ENCODE data around the gene LAMA5.

Gene LAMA5

DNA sequence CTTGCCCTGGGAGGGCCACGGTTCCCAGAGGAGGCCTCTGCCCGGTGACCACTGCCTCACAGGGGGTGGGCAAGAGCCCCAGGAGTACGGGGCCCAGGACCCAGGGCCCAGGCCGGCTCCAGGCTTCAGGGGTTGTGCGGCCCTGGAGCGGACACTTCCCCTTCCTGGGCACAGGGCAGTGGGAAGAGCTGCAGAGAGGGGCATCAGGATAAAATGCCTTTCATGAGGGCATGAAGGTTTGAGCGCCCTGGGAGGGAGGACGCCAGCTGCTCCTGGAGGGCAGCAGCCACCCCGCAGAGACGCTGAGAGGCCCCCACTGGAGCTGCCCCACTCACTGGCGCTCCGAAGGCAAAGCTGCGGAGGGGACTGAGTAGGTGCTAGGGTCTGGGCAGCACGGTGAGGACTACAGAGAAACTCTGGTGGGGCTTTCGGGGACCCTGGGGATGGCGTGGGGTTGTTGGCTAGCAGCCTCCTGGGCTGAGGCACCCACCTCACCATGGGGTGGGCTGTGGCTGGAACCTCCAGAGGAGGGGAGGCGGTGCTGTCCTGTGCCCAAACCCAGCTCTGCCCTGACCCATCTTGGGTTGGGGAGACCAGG lies 10.4 kb downstream of the LAMA5 start:
- no peak for DNase-seq

DNA sequence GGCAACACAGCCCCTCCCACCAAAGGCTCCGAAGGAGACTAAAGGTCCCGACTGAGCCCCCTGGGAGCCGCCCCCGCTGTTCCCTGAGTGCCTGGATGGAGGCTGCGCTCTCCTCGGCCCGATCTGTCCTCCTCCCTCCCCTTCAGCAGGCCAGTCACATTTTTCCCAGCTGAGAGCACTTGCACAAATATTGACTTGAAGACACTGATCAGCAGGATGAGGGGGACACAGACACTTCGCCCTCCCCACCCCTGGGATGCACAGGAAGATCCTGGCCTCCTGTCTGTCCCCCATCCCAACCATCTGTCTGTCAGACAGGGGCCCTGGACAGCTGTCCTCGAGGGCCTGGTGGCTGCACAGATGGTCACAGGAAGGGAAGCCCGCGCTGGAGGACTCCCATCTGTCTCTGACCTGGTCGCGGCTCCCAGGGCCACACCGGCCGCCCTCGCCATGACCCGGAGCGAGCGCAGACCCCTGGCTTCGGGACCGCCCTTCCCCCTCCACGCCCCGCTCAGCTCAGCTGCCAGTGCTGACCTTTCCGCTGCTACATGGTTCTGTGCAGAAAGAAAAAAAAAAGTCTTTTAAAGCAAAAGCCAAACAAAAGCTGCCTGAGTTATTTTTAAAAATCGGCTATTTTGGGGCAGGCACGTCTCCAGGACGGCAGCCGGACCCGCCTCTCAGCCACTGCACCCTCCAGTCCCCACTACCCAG lies 11.1 kb downstream of the LAMA5 start:
- DNase-seq: no peak

DNA sequence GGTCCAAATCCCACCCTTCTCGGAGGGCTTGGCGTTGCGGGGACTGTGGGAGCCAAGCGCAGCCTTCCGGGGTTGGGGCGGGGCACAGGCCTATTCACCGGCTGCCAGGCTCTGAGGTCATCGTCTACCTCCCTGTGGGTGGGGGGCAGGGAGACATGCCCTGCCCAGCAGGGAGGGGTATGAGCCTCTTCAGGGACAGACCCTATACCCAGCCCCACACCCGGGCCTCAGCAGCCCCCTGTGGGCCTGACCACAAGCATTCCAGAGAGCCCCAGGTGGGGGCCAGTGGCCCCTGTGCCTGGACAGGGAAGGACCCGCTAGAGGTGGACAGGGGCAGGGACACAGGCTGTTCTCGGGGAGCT lies 11.6 kb downstream of the LAMA5 start:
- DNase-seq: no peak

DNA sequence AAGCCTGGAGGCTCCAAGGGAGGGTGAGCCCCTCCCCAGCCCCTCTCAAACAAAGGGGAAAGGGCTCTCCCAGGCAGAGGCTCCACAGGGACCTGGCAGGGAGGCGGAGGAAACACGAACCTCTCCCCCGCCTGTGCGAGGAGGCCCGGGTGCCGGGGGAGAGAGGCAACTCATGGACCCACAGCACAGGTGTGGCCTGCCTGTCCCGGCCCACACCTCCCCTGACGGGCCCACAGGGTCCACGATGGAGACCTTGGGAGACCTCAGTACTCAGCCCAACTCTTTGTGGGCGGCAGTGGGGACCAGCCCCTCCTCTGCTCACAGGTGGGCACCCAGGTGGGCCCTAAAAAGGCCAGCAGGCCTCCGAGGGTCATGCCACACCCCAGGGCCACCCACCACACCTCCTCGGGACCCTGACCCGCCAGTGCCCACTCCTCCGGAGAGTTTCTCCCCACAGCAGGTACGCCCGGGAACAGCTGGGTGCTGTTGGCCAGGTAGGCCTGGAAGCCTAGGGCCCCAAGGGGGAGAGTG lies 12.2 kb downstream of the LAMA5 start:
- no peak for DNase-seq

DNA sequence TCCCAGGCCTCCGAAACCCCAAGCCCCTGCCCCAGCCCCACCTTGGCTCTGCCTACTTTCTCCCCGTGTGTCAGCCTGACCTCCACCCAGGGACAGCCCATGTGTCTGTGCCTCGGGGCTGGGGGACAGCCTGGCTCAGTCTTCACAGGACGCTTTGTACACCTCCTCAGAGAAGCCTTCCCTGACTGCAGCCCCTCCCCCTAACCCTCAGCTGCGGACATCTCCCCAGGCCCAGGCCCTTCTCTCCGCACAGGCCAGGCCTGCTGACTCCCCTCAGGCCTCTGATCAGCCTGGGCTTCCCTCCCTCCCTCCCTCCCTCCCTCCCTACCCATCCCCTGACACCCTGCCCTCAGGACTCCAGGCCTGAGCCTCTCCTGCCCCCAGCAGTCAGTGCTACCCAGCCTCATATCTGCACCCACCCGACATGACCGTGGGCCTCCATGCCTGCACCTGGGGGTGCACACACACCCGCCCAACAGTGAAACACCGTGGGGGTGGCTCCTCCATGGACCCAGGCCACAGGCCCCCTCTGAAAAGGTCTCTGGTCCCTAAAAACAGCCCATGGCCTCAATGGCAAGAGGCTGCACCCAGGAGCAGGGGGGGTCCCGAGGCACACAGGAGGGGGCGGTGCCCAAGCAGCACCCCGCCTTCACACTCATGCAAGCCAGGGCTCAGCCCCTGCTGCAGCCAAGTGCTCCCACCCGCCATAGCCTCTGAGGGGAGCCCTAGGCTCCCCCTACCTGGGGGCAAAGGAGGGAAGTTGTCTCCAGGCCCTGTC lies 12.9 kb downstream of the LAMA5 start:
- DNase-seq: no peak

DNA sequence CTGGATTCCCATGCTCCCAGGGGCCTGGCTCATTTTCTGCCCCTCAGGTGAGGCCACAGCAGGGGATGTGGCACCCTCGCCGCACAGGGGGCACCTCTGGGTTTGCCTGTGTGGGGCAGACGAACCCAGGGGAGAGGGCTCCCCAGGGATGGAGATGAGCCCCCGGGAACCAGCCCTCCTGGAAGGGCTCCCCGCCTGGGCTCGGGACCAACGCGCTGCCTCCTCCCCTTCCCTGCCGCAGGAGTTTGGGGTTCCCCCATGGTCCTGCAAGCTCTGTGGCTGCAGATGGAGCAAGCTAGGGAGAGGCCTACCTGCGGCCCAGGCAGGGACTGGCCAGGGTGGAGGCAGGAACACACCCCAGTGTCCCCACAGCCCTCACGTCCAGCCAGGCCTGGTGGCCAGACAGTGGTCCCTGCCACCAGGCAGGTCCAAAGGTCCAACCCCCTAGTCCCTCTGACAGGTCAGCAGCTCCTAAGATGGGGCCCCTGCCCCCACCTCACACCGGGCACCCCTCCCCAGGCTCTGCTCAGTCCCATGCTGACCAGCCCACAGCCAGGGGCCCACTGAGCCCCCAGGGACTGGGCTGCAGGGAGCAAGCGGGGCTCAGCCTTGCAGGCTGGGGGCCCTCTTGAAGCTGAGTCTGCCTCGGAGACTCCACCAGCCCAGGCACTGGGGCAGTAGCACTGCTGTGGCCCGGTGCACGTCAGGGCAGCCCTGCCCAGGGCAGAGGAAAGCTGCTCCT lies 13.7 kb downstream of the LAMA5 start:
- DNase-seq: no peak

DNA sequence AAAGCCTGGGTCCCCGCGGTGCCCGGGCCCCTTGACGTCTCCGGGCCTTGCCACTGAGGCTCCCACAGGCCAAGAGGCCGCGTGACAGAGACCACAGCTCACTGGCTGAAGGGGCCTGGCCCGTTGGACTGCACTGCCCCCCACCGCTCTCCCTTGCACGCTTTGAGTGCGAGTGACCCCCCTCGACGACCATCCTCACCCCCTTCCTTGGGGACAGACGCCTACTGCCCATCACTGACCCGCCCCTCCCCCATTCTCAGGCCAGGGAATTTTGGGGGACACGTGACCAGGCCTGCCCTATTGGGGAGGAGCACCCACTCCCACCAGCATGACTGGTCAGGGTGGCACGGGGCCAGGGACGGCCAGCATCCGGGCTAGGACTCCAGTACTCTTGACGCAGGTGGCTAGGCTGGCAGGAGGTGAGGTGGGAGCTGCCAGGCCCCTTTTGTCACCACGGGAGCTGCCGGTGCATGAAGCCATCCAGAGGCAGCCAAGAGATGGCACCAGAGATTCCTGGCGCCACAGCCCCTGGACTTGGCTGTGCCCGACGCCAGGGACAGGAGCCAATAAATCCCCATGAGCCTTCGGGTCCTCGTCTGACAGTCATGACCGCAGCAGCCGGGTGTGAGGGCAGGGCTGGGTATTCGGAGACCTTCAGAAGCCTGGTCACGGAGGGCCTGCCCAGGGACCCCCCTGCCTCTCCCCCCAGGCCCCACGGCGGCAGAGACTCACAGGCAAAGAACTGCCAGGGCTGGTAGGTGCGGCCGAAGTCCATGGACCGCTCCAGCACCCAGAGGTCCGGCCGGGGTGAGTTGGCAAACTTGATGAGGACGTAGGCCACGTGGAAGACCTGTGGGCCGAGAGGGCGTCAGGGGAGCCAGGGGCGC lies 14.5 kb downstream of the LAMA5 start:
- DNase-seq: no peak

DNA sequence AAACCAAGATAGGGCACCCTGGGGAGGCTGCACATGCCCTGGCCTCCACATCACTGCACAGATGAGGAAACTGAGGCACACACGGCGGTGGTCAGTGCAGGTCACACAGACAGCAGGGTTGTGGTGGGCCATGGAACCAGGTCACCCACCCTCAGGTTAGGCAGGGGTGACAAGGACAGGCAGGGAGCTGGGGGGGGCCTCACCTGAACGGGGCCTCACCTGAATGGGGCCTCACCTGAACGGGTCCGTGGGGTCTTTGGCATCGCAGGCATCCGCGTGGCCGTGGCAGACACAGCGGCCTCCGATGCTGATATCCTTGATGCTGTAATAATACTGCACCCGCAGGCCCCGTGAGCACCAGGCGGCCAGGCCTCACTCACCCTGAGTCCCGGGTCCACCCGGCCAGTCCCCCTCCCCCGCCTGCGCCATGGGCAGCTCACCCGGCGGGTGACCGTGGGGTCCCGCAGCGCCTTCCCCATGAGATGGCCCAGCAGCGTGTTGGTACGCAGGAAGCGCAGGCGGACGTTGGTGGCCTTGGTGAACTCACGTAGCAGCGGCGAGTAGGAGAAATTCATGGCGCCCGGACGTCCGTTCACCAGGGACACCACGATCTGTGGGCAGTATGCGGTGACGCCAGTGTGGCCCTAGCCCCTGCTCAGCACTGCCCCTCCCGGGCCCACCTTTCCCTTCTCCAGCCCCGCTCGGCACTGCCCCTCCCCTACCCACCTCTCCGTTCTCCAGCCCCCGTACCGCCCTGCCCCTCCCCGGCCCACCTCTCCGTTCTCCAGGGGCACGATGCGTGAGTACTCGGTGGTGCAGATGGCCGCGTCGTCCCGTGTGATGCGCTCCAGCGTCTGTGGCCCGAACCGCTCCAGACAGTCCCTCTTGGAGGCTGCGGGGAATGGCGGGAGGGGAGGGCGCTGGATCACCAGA lies 15.4 kb downstream of the LAMA5 start:
- DNase-seq: no peak

DNA sequence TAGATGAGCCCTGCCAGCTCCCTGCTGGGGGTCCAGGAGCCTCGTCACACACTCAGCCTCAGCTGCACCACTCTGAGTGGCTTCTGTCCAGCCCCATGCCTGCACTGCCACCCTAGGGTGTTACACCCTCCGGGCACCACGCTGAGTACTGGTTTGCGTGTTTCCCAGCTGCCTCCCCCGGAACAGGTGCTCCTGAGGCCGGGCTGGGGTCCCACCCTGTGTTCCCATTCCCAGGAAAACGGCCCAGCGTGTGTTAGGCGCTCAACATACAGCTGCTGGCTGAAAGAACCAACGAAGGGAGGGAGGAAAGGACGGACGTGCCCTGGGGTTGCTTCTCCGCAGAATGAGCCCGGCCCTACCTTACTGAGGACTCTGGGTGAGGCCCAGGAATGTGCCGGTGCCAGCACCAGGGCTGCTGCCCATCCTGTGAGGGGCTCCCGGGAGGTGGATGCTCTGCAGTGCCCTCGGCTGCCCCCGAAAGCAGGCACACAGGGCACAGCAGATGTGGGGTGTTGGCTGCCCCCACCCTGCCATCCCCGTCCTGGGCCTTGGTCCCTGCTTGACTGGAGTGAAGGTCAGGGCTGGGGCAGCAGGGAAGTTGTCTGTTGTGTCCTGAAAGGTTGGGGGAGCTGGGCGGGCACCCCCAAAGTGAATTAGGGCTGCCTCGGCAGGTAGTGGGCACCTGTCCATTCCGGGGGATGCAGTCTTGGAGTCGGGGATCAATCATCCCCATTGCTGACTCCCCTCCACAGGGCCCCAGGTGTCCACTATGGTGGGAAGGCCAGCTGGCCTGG lies 16.3 kb downstream of the LAMA5 start:
- no peak for DNase-seq

DNA sequence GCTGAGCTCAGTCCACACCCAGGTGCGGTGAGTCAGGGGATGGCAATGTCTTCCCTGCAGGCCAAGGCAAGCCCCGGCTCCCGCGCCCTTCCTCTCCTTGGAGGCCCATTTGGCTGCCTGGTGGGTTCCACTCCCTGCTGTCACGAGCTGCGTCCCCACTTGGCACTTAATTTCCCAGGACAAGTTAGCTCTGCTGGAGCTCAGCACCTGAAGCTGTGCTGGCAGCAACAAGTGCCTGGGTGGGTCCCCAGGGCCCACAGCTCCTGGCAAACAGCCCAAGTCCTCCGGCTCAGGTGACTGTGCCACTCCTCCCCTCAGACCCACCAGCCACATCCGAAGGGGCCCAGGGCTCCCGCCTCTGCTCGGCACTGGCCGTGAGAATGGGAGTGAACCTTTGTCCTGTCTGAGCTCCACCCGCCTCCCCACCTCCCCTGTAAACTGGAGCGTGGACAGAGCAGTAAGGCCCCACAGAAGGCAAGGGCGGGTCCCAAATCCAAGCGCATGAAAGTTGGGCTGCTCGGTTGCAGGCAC lies 16.9 kb downstream of the LAMA5 start:
- no peak for DNase-seq

DNA sequence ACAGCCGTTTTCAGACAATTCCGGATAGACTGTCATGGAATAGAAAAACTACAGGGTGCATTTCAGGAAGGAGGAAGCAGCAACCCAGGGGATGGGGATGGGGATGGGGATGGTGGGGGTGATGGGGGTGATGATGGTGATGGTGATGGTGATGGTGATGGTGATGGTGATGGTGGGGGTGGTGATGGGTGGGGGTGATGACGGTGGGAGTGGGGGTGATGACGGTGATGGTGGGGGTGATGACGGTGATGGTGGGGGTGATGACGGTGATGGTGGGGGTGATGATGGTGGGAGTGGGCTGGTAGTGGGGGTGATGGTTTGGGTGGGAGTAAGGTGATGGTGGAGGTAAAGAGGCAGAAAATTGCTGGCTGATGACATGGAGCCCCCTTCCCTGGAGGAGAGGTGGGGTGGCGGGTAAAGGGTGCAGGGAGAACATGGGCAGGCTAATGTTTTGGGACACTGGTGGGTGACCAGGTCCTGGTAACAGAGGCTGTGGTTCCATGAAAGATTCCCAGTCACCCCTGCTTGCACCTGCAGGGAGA lies 17.5 kb downstream of the LAMA5 start:
- no peak for DNase-seq

DNA sequence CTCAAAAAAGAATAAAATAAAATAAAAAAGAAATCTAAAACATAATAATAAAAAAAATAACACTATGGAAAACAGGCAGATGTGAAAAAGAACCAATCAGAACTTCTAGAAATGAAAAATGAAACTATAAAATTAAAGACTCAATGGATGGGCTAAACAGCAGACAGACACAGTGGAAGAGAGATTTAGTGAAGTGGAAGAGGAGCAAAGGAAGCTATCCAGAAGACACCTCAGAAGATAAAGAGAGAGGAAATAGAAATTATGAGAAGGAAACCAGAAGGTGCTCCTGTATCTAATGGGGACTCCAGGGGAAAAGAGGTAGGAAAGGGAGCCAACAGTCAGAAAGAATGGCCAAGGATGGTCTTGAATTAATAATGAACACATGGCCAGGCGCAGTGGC lies 18.5 kb downstream of the LAMA5 start:
- DNase-seq: no peak

DNA sequence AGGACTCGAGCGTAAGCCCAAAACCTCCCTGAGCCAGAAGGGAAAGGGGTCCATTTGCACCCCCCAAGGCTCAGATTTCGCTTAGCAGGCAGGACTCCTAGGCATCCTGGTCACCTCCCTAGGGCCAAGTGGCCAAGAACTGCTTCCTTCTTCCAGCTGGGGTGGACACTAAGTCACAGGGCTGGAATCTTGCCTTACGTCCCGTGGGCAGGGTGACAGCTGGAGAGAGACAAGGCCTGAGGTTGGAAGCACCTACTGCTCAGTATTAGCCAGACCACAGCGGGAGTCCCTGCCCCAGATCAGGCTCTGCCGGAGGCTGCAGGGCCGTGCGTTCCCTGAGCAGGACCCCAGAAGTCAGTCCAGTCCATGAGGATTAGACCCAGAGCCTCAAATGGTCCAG lies 19.7 kb downstream of the LAMA5 start:
- no peak for DNase-seq

DNA sequence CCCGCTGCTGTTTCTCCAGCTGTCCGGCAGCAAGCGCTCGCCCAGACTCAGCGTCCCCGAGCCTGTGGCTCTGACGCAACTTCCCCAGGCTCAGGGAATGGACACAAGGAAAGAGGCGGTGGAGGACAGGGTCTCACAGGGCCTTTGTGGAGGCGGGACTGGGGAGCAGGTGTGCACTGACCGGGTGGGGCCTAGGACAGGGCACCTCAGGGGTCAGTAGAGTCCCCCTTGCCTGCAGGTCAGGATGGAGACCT lies 20.0 kb downstream of the LAMA5 start:
- no peak for DNase-seq

DNA sequence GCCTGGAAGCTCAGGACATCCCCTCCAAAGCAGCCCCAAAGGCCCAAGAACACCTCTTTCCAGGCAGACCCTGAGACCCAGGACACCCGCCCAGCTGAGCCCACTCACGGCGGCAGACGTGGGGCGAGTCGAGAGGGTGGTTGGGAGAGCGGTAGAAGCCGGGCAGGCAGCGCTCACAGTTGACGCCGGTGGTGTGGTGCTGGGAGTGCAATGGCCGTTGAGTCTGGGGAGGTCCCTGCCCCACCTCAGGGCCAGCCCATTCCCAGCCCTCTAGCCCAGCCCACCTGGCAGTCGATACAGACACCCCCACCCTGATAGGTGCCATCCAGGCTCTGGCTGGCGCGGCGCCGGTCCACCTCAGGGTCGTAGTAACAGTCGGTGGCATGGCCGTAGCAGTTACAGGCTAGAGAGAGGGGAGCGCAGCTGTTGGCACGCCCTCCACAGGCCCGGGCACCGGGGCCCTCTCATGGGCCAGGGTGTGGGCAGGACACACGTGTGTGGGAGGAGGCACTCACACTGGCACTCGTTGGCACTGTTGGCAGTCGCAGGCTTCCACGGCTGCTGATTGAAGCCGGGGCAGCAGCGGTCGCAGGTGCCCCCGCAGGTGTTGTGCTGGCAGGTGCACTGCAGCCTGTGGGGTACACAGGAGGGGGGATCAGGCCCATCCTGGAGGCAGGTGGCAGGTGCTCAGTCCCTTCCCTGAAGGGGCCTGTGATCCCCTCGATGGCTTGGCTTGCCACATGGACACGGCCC lies 20.5 kb downstream of the LAMA5 start:
- DNase-seq: no peak

DNA sequence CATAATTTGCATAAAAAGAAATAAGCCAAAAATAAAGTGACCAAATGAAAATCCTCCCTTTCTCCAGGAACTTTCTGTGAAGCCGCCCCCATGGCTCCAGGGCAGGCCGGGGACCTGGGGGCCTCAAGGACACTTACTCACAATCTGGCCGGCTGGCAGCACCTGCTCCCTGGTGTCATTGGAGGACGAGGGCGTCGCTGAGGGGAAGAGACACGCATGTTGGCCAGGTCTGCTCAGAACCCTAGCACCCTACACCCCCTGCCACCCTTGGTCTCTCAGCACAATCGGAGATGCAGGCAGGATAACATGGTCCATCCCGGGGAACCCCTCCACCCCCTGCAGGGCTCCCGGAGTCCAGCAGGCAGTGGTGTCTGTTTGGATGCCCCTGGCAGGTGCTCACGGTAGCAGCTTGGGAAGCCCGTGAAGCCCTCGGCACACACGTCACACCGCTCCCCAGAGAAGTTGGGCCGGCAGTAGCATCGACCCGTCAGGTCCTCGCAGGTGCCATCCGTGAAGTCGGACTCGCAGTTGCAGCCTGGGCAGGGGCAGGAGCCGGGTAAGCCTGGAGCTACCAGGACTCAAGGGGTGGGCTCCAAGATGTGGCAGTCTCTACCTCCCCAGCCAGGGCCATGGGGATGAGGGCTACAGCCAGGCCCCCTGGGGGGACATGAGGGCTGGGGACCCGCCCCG lies 21.3 kb downstream of the LAMA5 start:
- no peak for DNase-seq

DNA sequence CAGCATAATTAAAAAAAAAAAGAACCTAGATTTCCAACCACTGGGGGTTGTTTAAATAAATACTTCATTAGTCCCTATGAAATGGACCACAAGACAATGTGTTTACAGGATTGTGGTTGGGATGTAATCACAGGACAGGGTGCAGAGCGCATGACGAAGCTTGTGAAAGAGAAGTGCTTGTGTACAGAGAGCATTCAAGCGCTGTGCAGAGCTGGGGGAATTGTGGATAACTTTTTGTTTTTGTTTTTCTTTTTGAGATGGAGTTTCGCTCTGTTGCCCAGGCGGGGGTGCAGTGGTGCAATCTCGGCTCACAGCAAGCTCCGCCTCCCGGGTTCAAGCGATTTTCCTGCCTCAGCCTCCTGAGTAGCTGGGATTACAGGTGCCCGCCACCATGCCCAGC lies 22.3 kb downstream of the LAMA5 start:
- no peak for DNase-seq

DNA sequence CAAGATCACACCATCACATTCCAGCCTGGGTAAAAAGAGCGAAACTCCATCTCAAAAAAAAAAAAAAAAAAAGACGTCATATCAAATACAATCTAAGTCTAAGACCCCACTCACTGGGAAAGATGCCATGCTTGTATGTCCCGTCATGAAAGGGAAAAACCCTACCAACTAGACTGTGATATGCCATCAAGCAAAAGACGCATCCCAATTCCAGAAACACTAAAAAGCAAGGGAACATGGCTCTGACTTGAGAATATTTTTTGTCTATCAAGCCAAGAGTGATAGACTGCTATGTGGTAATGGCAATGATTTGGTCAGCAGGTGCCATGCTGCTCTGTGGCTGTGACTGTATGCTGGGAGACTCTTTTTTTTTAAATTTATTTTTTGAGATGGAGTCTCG lies 23.0 kb downstream of the LAMA5 start:
- DNase-seq: no peak

DNA sequence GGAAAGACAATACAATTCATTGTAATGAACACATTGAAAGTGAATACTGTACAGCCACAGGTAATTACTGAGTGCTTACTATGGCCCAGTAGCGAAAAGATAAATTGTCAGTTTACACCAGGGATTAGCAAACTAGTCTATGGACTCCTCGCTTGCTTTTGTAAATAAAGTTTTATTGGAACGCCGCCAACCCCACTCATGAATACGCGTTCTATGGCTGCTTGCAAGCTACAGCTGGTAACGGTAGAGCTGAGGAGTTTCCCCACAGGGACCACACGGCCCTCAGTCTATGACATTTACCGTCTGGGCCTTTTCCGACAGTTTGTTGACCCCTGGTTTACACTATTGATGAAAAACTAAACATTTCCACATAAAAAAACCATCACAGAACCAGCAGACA lies 24.2 kb downstream of the LAMA5 start:
- DNase-seq: no peak

Data from T-helper 9 cell (primary cell).